ENCODE results near the gene NANOS2.
A peak's percentile ranks its signal among the peaks of the same experiment; 100 is the strongest.
"Not testable (repeated sequence)": the region's sequence is repeated elsewhere in the genome, so short reads cannot be mapped to it uniquely, and the experiment has no call there.

The NANOS2 gene

DNA sequence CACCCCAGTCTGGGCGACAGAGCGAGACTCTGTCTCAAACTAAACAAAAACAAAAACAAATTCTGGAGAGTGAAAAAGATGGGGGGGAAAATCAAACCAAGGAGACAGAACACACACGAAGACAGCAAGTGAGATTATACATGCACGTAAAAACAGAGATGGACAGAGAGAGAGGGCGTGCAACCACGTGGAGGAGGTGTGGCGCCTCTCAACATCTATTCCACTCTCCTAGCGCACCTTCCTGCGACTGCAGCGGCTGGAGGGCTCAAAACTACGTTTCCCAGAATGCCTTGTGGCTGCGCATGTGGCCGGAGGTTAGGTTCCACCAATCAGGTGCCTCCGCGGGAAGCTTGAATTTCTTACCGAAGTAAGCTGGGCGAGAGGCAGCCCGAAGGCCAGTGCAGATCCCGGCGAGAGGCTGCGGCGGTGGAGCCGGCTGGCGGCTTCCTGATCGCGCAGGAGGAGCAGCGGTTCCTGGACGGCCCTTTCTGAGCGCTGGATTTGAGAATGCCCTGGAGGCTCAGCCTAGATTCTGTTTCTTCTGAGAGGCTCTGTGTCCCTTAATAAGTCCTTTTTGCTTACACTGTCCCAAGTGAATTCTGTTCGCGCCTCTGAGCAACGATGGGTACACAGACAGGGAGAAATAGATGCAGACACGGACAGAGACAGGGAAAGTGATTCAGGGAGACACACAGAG, 13.1 kb upstream of the NANOS2 start:
- DNase-seq, result peak; percentile 94

DNA sequence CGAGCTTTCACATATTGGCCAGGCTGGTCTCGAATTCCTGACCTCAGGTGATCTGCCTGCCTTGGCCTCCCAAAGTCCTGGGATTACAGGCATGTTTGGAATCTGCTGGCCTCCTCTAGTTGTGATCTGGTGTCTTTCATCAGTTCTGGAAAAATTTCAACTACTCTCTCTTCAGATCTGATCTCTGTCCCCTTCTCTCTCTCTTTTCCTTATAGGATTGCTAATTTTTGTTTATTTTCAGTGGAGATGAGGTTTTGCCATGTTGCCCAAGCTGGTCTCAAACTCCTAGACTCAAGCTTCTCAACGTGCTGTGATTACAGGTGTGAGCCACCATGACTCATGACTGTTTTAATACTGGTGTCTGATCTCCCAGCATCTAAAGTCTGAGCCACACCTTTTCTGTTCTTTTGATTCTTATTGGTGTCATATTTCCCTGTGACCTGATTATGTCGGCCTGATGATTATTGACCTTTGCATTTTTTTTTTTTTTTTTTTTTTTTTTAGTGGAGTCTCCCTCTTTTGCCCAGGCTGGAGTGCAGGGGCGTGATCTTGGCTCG, 10.4 kb upstream of the NANOS2 start:
- no peak for DNase-seq

DNA sequence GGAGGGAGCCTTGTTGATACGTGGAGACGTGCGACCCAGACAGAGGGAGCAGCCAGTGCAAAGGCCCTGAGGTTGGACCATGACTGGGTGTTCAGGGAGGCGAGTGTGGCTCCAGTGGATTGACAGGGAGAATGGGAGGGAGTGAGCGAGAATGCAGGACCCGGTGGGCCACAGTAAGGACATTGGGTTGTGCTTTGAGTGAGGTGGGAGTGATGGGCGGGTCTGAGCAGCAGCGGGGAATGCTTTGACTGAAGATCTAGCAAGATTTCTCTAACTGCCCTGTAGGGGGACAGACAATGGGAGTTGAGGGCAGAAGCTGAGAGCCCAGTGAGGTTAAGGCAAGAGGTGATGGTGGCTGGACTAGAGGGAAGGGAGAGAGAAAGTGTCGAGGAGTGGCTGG, 7.7 kb upstream of the NANOS2 start:
- no peak for DNase-seq

DNA sequence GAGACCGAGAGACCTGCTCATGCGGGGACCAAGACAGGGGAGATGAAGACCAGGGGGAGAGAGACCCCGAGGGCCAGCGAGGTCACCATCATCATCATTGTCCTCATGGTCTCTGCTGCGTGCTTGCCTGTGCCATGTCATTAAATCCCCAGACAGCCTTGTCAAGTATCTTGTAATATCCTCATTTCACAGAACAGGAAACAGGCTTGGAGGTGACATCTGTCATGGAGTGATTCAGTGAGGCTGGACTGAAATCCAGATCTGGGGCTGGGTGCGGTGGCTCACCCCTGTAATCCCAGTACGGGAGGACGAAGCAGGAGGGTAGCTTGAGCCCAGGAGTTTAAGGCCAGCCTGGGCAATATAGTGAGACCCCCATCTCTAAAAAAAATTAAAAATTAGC, 5.9 kb upstream of the NANOS2 start:
- no peak for DNase-seq

DNA sequence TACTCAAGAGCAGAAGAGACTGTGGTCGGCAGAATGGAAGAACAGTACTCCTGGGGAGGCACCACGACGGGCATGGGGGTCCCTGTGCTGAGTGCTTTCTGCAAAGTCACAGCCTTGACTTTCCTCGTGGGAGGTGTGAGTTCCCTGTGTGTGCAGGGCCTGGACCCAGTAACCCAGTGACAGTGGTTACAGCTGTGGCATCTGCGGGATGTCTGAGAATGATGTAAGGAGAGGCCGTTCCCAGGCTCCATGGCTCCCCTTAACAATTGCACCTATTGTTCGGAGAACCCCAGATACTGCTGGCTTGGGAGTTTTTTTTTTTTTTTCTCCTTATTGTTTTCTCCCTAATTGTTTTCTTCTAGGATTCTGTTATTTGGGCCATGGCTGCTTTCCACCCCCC, 5.1 kb upstream of the NANOS2 start:
- no peak for DNase-seq

DNA sequence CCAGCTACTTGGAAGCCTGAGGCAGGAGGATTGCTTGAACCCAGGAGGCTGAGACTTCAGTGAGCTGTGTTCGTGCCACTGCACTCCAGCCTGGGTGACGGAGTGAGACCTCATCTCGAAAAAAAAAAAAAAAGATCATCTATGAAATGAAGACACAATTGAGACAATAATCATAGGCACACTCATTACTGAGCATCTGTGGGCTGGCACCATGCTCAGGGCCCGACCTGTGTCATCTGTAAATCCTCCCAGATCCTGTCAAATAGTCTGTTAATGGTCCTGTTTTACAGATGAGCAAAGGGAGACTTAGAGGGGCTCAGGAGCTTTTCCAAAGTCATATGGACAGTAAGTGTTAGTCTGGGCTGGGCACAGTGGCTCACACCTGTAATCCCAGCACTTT, 4.1 kb upstream of the NANOS2 start:
- DNase-seq, result no peak

DNA sequence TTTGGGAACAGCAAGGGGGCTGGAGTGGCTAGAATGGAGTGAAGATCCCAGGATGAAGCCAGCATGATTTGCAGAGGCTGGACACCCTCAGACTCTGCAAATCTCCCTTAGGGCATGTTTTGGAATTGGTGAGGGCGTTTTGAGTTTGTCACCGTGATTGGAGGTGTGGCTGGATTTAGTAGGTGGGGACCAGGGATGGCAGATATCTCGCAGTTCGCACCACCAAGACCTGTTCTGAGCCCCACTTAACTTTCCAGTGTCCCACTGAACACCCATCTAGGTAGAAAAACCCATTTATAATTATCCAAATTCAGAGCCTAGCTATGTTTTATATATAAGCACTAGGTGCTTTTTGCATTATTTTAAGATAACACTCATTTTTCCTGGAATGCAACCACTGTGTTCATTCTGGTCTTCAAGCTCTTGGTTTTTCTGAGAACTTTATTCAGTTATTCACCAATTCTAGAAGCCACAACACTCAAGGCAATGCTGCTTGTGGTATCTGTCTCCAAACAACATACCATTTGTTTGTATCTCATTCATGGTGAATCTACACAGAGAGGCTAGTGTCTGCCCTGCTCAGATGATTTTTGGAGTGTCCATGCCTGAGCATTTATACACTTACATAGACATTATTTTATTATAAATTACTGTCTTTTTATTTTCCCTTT, 3.0 kb upstream of the NANOS2 start:
- DNase-seq, result no peak

DNA sequence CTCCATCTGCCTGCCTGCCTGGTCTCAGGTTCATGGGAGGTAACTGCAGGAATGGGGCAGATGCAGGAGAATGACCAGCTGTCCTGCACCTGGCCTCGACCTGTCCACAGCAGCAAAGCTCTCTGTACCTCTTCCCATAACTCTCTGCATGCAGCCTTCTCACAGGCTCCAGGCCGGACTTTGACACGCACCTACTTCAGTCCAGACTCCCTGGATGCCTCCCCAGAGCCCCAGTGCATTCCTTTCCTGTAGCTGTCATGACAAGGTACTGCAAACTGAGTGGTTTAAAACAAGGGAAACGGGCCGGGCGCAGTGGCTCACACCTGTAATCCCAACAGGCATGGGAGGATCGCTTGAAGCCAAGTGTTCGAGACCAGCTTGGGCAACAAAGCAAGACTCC, 3.3 kb downstream of the NANOS2 start:
- no peak for DNase-seq

DNA sequence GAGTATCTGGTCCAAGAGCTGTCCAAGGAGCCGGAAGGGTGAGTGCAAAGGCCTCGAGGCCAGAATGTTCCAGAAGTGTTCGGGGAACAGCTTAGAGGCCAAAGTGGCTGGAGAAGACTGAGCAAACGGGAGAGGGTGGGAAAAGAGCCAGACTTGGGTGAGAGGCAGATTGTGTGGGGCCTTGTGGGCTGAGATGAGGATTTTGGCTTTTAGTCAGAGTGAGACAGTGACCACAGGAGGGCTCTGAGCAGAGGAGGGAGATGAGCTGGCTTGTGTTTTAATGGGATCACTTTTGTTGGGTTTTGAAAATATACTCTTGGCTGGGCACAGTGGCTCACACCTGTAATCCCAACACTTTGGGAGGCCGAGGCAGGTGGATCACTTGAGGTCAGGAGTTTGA, 5.6 kb downstream of the NANOS2 start:
- DNase-seq, result no peak

DNA sequence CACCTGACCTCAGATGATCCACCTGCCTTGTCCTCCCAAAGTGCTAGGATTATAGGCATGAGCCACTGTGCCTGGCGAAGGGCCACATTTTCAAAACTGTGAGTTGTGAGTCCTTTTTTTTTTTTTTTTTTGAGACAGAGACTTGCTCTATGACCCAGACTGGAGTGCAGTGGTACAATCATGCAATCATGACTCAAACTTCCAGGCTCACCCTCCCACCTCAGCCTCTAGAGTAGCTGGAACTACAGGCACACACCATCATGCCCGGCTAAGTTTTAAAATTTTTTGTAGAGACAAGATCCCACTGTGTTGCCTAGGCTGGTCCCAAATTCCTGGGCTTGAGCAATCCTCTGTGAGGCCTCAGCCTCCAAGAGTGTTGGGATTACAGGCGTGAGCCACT, 8.4 kb downstream of the NANOS2 start:
- no peak for DNase-seq

DNA sequence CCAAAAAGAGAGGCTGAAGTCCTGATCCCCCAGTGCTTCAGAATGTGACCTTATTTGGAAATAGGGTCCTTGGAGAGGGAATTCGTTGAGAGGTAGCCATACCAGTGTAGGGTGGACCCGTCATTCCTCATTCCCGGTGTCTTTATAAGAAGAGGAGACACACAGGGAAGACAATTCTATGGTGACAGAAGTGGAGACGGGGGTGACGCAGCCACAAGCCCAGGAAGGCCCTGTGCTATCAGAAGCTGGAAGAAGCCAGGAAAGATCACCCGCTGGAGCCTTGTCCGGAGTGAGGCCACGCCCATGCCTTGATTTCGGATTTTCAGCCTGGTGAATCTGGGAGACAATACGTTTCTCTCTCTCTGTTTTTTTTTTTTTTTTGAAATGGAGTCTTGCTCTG, 9.6 kb downstream of the NANOS2 start:
- DNase-seq, result no peak

DNA sequence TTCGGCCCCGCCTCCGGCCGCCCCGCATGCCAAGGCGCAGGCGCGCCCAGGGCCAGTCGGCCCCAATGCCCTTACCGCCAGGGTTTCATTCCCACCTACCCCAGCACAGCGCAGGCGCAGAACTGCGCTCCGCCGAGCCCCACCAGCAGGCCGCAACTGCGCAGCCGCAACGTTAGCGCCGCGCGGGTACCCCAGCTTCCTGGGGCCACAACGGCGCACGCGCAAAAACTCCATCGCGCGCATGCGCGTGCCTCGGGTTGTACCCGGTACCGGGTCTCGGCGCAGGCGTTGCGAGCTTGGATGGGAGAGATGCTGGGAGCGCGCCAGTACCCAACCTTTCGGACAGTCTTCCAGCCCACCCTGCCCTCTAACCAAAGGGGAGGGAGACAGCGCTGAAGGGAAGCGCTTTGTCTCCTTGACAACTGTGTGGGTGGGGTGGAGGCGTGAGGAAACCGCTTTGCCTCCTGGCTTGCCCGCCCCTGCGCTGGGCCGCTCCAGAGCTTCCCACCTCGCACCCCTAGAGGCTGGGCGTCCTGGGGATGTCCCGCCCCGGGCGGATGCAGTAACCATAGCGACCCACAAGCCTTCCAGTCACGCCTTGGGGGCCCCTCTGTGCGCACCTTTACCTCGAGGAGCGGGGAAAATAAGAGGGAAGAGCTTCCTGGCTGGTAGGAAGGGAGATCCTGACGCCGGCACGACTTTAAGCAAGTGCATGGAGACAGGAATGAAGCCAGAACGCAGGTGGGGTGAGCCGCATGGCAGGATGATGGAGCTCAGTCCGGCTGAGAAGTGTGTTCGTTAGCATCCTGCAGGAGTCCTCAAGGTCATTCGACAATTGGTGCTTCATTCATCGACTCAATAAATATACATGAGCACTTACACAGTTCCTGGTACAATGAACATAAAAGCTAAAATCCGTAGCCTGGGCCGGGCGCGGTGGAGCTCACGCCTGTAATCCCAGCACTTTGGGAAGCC, 11.6 kb downstream of the NANOS2 start:
- DNase-seq, result peak; percentile 96

DNA sequence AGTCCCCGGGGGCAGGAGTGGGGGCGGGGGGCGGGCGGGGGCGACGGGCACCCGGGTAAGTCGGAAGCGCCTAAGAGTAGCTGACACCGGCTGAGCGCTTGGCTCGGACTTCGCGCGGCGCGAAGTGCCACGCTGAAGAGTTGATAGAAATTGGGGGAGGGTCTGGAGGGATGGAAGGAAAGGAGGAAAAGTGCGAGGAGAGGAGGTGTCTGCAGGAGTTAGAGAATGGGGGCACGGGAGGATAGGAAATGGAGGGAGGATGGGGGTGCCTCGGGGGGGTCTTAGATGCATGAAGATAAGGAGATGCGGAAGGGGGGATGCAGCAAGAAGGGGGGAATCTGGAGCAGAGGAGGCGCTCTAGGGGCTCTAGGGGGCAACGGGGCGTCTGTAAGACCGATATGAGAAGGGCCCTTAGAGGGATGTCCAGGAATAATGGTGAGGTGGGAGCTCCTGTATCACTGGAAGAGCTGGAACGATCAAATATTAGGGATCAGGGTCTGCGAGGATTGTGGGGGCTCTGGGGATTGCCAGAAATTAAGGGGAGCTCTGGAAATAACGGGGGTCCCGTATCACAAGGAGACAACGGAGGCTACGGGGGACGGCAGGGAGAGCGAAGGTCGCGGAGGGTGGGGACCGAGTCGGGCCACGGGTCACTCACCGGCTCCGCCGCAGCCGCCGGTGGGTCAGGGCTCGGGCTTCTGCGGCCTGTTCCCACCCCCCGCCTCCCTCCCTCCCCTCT, 12.5 kb downstream of the NANOS2 start, which contains the start of gene MYPOP:
Gene MYPOP, minus strand, starts transcription at position 702 of the 739 bp plus-strand sequence. CDS start 840 bp downstream, outside the sequence.
- DNase-seq, result peak; percentile 41

DNA sequence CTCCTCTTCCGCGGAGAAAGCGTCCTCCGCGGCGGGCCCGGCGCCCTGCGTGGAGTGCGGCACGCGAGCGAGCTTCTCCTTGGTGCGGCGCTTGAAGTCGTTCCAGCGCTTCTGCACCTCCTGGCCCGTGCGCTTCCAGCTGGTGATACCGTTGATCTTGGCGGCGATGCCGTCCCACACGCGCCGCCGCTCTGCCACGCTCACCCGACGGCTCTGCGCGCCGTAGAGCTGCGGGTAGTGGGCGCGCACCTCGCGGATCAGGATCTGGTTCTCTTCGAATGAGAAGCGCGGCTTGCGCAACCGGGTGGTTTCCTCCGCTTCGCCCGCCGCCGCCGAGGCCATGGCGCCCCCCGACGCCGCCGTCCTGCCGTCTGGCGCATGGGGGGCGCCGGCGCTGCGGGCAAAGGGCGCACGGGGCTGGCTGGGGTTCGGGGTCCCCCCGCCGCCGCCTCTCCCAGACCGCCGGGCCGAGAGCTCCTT, 13.1 kb downstream of the NANOS2 start:
- DNase-seq, result peak; percentile 25

DNA sequence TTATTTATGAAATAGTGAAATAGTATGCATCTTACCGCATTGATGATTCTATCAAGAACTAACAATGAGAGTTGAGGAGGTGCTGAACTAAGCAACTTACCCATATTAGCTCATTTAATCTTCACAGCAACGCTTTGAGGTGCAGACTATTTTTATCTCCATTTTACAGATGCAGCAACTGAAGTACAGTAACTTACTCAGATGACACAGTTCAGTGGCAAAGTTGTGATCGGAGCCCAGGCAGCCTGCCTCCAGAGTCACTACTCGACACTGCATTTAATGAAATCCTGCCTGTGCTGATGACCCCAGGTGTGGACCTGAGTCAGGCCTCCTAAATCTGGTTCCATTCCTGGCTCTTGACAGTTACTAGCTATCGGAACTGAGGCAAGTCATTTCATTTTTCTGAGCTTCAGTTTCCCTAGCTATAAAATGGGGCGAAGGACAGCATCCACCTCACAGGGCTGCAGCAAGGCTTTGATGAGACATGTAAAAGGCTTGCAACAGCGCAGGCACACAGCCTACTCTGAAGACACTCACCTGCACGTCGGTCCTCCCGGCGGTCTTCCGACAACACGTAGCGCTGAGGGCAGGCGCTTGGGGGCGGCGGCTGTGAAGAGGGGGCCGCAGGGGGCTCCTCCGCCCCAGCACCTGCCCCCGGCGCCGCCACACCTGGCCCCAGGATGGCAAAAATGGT, 13.7 kb downstream of the NANOS2 start:
- no peak for DNase-seq

DNA sequence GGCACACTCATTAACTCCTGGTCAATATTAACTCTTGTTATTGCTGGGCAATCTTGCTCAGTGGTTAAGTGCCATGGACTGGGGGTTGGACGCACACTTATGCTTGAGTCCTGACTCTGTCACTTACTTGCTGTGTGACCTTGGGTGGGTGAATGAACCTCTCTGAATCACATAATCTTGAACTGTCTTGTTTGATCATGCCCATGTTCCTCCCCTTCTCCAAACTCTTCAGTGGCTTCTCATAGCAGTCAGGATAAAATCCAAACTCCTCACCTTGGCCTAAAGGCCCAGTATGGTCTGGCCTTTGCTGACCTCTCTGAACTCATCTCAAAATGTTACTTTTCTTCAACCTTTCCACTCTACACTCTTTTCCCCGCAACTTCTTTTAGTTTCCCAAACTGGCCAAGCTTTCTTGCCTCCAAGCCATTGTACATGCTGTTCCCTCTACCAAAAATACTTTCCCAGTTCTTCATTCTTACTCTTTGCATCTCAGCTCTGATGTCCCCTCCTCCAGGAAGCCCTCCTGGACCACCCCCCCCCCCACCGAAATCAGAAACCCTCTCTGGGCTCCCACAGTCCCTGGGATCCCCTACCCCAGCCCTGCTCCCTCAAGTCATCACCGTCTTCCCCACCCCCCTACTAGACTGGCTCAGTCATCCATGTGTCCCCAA, 14.5 kb downstream of the NANOS2 start:
- no peak for DNase-seq

DNA sequence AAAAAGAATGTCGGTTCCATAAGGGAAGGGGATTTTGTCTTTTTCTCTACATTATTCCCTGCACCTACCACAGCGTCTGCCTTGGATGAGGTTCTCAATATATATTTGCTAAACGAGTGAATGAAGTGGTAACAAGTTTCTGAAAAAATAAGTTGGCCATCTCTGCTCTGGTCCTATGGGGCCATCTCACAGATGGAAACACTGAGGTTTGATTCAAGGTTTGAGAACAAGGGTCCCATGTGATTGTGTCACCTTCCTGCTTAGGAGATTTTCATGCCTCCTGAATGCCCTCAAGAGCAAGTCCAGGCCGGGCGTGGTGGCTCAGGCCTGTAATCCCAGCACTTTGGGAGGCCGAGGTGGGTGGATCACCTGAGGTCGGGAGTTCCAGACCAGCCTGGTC, 15.3 kb downstream of the NANOS2 start:
- DNase-seq, result no peak

DNA sequence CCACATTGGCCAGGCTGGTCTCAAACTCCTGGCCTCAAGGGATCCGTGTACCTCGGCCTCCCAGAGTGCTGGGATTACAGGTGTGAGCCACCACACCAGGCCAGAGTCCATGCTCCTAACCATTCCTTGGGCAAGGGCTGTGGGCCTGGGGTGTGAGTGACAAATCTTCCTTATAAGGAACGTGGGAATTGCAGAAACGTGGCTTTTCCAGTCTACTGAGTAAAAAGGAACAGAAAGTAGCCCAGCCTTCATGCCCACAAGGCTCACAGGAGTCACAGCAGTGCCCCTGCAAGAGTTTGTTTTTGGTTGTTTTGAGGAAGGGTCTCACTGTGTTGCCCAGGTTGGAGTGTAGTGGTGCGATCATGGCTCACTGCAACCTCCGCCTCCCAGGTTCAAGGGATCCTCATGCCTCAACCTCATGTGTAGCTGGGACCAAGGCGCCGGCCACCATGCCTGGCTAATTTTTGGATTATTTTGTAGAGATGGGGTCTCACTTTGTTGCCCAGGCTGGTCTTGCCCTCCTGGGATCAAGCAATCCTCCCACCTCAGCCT, 17.2 kb downstream of the NANOS2 start:
- no peak for DNase-seq

DNA sequence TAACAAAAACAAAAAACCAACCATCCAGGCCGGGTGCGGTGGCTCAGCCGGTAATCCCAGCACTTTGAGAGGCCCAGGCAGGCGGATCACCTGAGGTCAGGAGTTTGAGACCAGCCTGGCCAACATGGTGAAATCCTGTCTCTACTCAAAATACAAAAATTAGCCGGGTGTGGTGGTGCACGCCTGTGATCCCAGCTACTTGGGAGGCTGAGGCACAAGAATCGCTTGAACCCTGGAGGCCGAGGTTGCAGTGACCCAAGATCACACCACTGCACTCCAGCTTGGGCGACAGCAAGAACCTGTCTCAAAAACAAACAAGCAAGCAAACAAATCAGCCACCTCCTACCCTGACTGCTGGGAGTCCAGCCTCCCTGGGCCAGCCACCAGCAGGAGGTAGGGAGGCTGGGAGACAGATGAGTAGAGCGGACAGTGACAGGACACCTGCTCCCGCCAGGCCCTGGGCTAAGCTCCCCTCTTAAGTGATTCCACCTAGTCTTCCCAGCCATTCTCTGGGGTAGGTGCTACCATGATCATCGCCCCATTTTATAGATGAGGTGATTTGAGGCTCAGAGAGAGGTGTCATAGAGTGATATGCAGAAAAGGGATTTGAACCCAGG, 18.5 kb downstream of the NANOS2 start:
- not testable (repeated sequence) for DNase-seq

DNA sequence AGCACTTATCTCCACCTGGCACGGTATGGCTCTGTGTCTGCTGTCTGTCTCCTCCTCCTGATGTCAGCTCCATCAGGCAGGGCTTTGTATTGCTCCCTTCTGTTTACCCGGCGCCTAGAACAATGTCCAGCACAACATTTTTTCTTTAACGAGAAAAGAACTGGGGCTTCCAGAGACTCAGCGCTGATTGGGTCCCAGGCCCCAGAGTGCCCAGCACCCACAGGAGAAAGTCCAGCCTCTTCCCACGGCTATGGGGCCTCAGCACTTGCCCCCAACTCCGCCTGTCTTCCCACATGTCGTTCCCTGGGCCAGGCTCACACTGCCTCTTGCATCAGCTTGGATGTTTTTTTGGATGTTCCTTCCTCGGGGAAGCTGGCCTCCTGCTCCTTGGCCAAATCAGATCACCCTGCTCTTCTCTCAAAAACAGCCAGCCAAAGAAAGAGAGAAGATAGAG, 19.0 kb downstream of the NANOS2 start:
- no peak for DNase-seq
